ENCODE data around the gene CRIM1.

The CRIM1 gene

DNA sequence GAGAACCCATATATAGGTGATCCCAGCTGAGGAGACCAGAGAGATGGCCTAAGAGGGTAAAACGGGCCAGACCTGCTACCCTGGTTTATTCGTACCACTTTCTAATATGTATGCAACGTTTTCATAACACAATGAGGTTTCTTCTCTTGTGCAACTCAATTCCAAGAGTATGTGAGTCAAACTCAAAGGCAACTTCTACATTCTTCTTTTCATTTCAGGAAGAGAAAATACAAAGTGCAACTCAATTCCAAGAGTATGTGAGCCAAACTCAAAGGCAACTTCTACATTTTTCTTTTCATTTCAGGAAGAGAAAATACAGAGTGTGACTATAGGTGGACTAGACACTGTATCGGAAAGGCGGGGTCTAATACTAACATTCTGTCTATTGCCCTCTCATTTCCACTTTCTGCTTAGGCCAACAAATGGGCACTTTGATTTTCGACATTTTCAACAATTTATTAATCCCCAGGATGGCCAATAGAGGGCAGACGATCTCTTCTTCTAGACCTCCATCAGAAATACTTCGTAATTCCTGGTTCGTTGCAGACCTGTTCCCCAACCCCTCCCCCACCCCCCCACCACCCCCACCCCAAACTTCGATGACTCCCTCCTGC lies 3.7 kb upstream of the CRIM1 start:
- Histone ChIP-seq H3K9ac (ENCODE audit: low read length) (no peak overlapping the region), H3K27ac (ENCODE audit: low read length) (no peak overlapping the region), H3F3A (ENCODE audit: insufficient read depth, low read length) (peaks cover 10% of the 10 kb centered on the region), H3K27me3 (replicated peaks; ENCODE audit: insufficient read depth, low read length) (no peaks in the 10 kb centered on the region), H3K9me3 (replicated peaks; ENCODE audit: insufficient read depth, low read length) (no peaks in the 10 kb centered on the region), H4K20me1 (ENCODE audit: insufficient read depth, low read length) (no peaks in the 10 kb centered on the region), H3K9me2 (replicated peaks; ENCODE audit: insufficient read depth, low read length) (no peaks in the 10 kb centered on the region), H3K4me2 (ENCODE audit: low read depth, low read length) (no peak overlapping the region), H3K4me3 (ENCODE audit: low read length) (no peak overlapping the region), H3K36me3 (replicated peaks; ENCODE audit: insufficient read depth, low read length) (no peaks in the 10 kb centered on the region), H3K4me1 (ENCODE audit: low read length) (peaks cover 9% of the 10 kb centered on the region), H2AFZ (ENCODE audit: low read length) (no peak overlapping the region), H3K79me2 (ENCODE audit: low read length) (no peaks in the 10 kb centered on the region)
- TF ChIP-seq, protein P1, sequence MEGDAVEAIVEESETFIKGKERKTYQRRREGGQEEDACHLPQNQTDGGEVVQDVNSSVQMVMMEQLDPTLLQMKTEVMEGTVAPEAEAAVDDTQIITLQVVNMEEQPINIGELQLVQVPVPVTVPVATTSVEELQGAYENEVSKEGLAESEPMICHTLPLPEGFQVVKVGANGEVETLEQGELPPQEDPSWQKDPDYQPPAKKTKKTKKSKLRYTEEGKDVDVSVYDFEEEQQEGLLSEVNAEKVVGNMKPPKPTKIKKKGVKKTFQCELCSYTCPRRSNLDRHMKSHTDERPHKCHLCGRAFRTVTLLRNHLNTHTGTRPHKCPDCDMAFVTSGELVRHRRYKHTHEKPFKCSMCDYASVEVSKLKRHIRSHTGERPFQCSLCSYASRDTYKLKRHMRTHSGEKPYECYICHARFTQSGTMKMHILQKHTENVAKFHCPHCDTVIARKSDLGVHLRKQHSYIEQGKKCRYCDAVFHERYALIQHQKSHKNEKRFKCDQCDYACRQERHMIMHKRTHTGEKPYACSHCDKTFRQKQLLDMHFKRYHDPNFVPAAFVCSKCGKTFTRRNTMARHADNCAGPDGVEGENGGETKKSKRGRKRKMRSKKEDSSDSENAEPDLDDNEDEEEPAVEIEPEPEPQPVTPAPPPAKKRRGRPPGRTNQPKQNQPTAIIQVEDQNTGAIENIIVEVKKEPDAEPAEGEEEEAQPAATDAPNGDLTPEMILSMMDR (IDR thresholded peaks at IDR 0.05; ENCODE audit: low read length), result peak; percentile 44
- TF ChIP-seq EZH2phosphoT487 (IDR thresholded peaks at IDR 0.05; ENCODE audit: low read length), result no peak
- peak; percentile 54 for DNase-seq

DNA sequence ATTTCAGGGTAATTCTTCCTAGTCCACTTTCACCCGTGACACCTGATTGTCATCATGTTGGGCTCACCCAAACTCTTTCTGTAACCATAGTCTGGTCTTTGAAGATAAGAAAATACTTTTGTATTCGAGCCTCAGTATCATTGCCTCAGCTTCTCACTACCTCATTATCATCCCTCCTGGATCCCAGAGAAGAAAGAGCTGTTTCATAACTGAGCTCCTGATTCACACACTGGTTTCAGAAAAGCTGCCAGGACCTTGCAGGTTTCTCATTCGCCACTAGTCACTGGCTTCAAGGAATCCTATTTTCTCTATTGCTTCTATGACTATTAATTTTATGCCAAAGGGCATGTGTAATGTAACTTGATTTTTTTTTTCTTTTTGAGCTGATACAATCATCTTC lies 2.9 kb upstream of the CRIM1 start:
- TF ChIP-seq, protein P1 (IDR thresholded peaks at IDR 0.05; ENCODE audit: low read length), result no peak; the same call in 1 of the 2 replicates
- TF ChIP-seq EZH2 (optimal IDR thresholded peaks at IDR 0.05; ENCODE audit: low read depth, low read length) (no peak), EZH2phosphoT487 (IDR thresholded peaks at IDR 0.05; ENCODE audit: low read length) (no peak)
- no peak overlapping the region for H3K9ac ChIP-seq (ENCODE audit: low read length)
- no peak overlapping the region for H3K4me3 ChIP-seq (ENCODE audit: low read length)
- peaks cover 11% of the 10 kb centered on the region for H3K4me1 ChIP-seq (ENCODE audit: low read length)
- peak overlapping the region; percentile 20; the same call in 1 of the 2 replicates for H3K27ac ChIP-seq (ENCODE audit: low read length)
- peak overlapping the region; percentile 23; the same call in 1 of the 2 replicates for H3K4me2 ChIP-seq (ENCODE audit: low read depth, low read length)
- H3K27me3 ChIP-seq (replicated peaks; ENCODE audit: insufficient read depth, low read length), result 0 out of 2 replicates have a peak, but pooled peaks cover 7% of the 10 kb centered on the region
- H4K20me1 ChIP-seq (ENCODE audit: insufficient read depth, low read length), result no peaks in the 10 kb centered on the region
- peaks cover 18% of the 10 kb centered on the region for H3F3A ChIP-seq (ENCODE audit: insufficient read depth, low read length)
- no peaks in the 10 kb centered on the region for H3K9me2 ChIP-seq (replicated peaks; ENCODE audit: insufficient read depth, low read length)
- H2AFZ ChIP-seq (ENCODE audit: low read length), result no peak overlapping the region
- H3K9me3 ChIP-seq (replicated peaks; ENCODE audit: insufficient read depth, low read length), result no peaks in the 10 kb centered on the region
- H3K36me3 ChIP-seq (replicated peaks; ENCODE audit: insufficient read depth, low read length), result no peaks in the 10 kb centered on the region
- no peaks in the 10 kb centered on the region for H3K79me2 ChIP-seq (ENCODE audit: low read length)
- DNase-seq, result no peak

DNA sequence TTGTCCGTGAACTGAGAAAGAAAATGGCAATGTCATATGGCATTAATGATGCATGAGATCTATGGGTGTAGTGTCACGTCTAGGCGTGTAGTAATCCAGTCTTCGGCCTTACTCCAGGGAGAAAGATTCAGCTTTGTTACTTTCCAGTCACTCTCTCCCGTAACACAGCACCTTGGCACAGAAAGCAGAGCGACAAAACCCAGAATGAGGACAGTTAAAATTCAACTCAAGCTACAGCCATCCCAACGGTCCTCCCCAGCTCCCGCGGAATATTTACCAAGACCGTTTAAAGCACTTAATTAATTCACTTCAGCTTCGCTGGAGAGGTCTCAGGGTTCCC lies 797 bp upstream of the CRIM1 start:
- Histone ChIP-seq H3K36me3 (replicated peaks; ENCODE audit: insufficient read depth, low read length) (no peaks in the 10 kb centered on the region), H3K4me3 (ENCODE audit: low read length) (no peak overlapping the region), H3K9me2 (replicated peaks; ENCODE audit: insufficient read depth, low read length) (no peaks in the 10 kb centered on the region), H4K20me1 (ENCODE audit: insufficient read depth, low read length) (no peaks in the 10 kb centered on the region), H3K27me3 (replicated peaks; ENCODE audit: insufficient read depth, low read length) (peaks cover 9% of the 10 kb centered on the region; the same call in 1 of the 2 replicates), H3K4me1 (ENCODE audit: low read length) (peaks cover 18% of the 10 kb centered on the region), H3K9ac (ENCODE audit: low read length) (no peak overlapping the region), H3K9me3 (replicated peaks; ENCODE audit: insufficient read depth, low read length) (no peaks in the 10 kb centered on the region), H3F3A (ENCODE audit: insufficient read depth, low read length) (peaks cover 21% of the 10 kb centered on the region), H3K27ac (ENCODE audit: low read length) (no peak overlapping the region), H3K4me2 (ENCODE audit: low read depth, low read length) (no peak overlapping the region), H2AFZ (ENCODE audit: low read length) (no peak overlapping the region), H3K79me2 (ENCODE audit: low read length) (no peaks in the 10 kb centered on the region)
- no peak for DNase-seq
- TF ChIP-seq, protein P1 (IDR thresholded peaks at IDR 0.05; ENCODE audit: low read length), result no peak
- TF ChIP-seq EZH2 (optimal IDR thresholded peaks at IDR 0.05; ENCODE audit: low read depth, low read length) (no peak), EZH2phosphoT487 (IDR thresholded peaks at IDR 0.05; ENCODE audit: low read length) (no peak)
